ENCODE data around the gene SDK2. TPM values are rescaled to one million over a fixed set of nuclear protein-coding genes. Genes with fewer than 3 reads are reported as not detected.

The SDK2 gene
- polyA plus RNA-seq, 2 of the 4 experiments (the other 2 are of a cell fraction), result 0.36 to 0.57 TPM

- CTCF ChIA-PET, result interaction anchor here (0.7 to 1.4 kb wide), 2 partner anchors 14 to 26 kb away, joined by 3 to 5 read pairs; no protein-coding TSS in a partner anchor
- no peak for DNase-seq (ENCODE audit: low read depth in 1 of 2, low spot score in 1 of 2)
- Histone ChIP-seq H3K4me1 (peaks cover 5% of the 10 kb centered on the region; the same call in 2 of the 3 replicates), H3K4me3 (no peak overlapping the region), H3K4me2 (no peak overlapping the region), H3K9me3 (no peaks in the 10 kb centered on the region), H3K27ac (no peak overlapping the region)
- POLR2A ChIA-PET, result no interaction called here
- no peak for ATAC-seq
- 60% methylated on average over 7 of the region's 7 CpGs for WGBS (ENCODE audit: missing lambda C conversion rate)
- TF ChIP-seq KDM1A (IDR thresholded peaks at IDR 0.05; ENCODE audit: low read depth) (no peak), TFCP2L1 (CRISPR knock-in tag; IDR thresholded peaks at IDR 0.05) (no peak), MAZ (IDR thresholded peaks at IDR 0.05; ENCODE audit: borderline replicate concordance, low read depth, low read length) (no peak)
- FAIRE-seq, result no peak
These were observed 33.8 kb downstream of the SDK2 start for GRCh38 chr17:73610331-73610911.

- 34% methylated on average over 7 of the region's 7 CpGs for WGBS (ENCODE audit: missing lambda C conversion rate)
- ATAC-seq (no peak), DNase-seq (ENCODE audit: low read depth in 1 of 2, low spot score in 1 of 2) (no peak), FAIRE-seq (no peak)
- TF ChIP-seq GATA3 (IDR thresholded peaks at IDR 0.05; ENCODE audit: borderline replicate concordance), result no peak
- TF ChIP-seq NFE2L2 (conservative IDR thresholded peaks at IDR 0.05; ENCODE audit: low read length), result no peak
- TF ChIP-seq CHD4 (IDR thresholded peaks at IDR 0.05; ENCODE audit: borderline replicate concordance), result no peak
- H3K4me2 ChIP-seq, result no peak overlapping the region
- ChIA-PET POLR2A (no interaction called here), CTCF (interaction anchor here (0.7 to 1.4 kb wide), 2 partner anchors 13 to 25 kb away, joined by 3 to 5 read pairs; no protein-coding TSS in a partner anchor)
- H3K27ac ChIP-seq, result no peak overlapping the region
- H3K9me3 ChIP-seq, result no peaks in the 10 kb centered on the region
- H3K4me3 ChIP-seq, result no peak overlapping the region
- H3K4me1 ChIP-seq, result peaks cover 5% of the 10 kb centered on the region; the same call in 2 of the 3 replicates
These were observed 34.5 kb downstream of the SDK2 start for GRCh38 chr17:73609758-73610157.

- Histone ChIP-seq H3K9me3 (no peaks in the 10 kb centered on the region), H3K4me1 (peaks cover 2% of the 10 kb centered on the region; the same call in 2 of the 3 replicates), H3K4me3 (no peak overlapping the region), H3K27ac (no peak overlapping the region), H3K4me2 (no peak overlapping the region)
- 34% methylated on average over 5 of the region's 5 CpGs for WGBS (ENCODE audit: missing lambda C conversion rate)
- no peak for DNase-seq (ENCODE audit: low read depth in 1 of 2, low spot score in 1 of 2)
- no peak for ATAC-seq
- CTCF ChIA-PET, result no interaction called here
- no peak for FAIRE-seq
- POLR2A ChIA-PET, result no interaction called here
- TF ChIP-seq POLR2A (IDR thresholded peaks at IDR 0.05; ENCODE audit: low read length) (no peak), RARB (CRISPR knock-in tag; IDR thresholded peaks at IDR 0.05) (no peak), FOSB (CRISPR knock-in tag; IDR thresholded peaks at IDR 0.05) (no peak), HDAC2 (IDR thresholded peaks at IDR 0.05) (no peak), CBX8 (IDR thresholded peaks at IDR 0.05) (no peak), ZFP36 (IDR thresholded peaks at IDR 0.05; ENCODE audit: borderline replicate concordance, partially characterized antibody) (no peak), JUN (IDR thresholded peaks at IDR 0.05) (no peak), CHD4 (IDR thresholded peaks at IDR 0.05; ENCODE audit: borderline replicate concordance) (no peak), KDM5A (IDR thresholded peaks at IDR 0.05) (no peak), JUNB (IDR thresholded peaks at IDR 0.05) (no peak), RCOR1 (IDR thresholded peaks at IDR 0.05; ENCODE audit: low read depth, low read length) (no peak), REST (IDR thresholded peaks at IDR 0.05) (no peak), CBX2 (IDR thresholded peaks at IDR 0.05; ENCODE audit: borderline replicate concordance, low read depth) (no peak), HEYL (CRISPR knock-in tag; IDR thresholded peaks at IDR 0.05) (no peak), MAZ (IDR thresholded peaks at IDR 0.05; ENCODE audit: borderline replicate concordance, low read depth, low read length) (no peak), CTCF (IDR thresholded peaks at IDR 0.05) (no peak), SREBF2 (IDR thresholded peaks at IDR 0.05) (no peak), CEBPB (IDR thresholded peaks at IDR 0.05) (no peak), HOXB5 (CRISPR knock-in tag; IDR thresholded peaks at IDR 0.05) (no peak), MYC (IDR thresholded peaks at IDR 0.05; ENCODE audit: borderline replicate concordance, low read length) (no peak)
These were observed 35.2 kb downstream of the SDK2 start for GRCh38 chr17:73609060-73609459.

All from A549 (cell line).